ENCODE results near the gene EIF4H. TPM values are rescaled to one million over a fixed set of nuclear protein-coding genes. Genes with fewer than 3 reads are reported as not detected.

EIF4H gene
- total and polyA plus RNA-seq, 9 of the 15 experiments (the other 6 are each of a cell fraction or from before 2014, with no cell fraction given) = 11.0 to 435 (median 319) TPM

DNA sequence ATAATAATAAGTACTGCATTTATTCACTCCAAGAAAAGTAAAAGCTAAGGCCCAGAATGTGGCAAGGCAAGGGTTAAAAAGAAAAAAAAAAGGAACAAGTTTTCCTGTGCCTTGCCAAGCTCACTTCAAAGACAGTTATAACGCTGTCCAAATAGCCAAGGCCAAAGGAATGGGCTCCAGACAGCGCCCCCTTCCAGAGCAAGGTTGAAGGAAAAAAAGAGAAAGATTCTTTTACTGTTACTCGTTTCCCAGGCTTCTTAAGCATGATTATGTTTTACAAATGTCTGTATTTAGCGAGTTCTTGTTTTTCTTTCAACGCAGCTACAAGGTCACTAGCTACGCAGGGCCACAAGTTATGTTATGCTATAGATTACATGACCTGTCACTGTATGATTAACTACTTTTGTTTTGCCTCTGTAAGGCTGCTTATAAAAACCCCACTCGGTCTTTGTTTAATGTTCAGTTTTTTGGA, 9.1 kb upstream of the EIF4H start (continued):
- TF ChIP-seq, protein P1, sequence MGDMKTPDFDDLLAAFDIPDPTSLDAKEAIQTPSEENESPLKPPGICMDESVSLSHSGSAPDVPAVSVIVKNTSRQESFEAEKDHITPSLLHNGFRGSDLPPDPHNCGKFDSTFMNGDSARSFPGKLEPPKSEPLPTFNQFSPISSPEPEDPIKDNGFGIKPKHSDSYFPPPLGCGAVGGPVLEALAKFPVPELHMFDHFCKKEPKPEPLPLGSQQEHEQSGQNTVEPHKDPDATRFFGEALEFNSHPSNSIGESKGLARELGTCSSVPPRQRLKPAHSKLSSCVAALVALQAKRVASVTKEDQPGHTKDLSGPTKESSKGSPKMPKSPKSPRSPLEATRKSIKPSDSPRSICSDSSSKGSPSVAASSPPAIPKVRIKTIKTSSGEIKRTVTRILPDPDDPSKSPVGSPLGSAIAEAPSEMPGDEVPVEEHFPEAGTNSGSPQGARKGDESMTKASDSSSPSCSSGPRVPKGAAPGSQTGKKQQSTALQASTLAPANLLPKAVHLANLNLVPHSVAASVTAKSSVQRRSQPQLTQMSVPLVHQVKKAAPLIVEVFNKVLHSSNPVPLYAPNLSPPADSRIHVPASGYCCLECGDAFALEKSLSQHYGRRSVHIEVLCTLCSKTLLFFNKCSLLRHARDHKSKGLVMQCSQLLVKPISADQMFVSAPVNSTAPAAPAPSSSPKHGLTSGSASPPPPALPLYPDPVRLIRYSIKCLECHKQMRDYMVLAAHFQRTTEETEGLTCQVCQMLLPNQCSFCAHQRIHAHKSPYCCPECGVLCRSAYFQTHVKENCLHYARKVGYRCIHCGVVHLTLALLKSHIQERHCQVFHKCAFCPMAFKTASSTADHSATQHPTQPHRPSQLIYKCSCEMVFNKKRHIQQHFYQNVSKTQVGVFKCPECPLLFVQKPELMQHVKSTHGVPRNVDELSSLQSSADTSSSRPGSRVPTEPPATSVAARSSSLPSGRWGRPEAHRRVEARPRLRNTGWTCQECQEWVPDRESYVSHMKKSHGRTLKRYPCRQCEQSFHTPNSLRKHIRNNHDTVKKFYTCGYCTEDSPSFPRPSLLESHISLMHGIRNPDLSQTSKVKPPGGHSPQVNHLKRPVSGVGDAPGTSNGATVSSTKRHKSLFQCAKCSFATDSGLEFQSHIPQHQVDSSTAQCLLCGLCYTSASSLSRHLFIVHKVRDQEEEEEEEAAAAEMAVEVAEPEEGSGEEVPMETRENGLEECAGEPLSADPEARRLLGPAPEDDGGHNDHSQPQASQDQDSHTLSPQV (IDR thresholded peaks at IDR 0.05) = 0 out of 2 replicates have a peak, but pooled peaks have one; percentile 53
- TF ChIP-seq NR2C2 (CRISPR knock-in tag; IDR thresholded peaks at IDR 0.05) (no peak), NR2C2 (tag; IDR thresholded peaks at IDR 0.05) (0 out of 2 replicates have a peak, but pooled peaks have one; percentile 19), ZNF76 (CRISPR knock-in tag; IDR thresholded peaks at IDR 0.05; ENCODE audit: borderline replicate concordance) (no peak), SIX5 (IDR thresholded peaks at IDR 0.05; ENCODE audit: borderline replicate concordance in 1 of 2, insufficient read depth in 1 of 2, low read depth in 1 of 2, low read length in 2 of 2) (no peak), MAFG (tag; conservative IDR thresholded peaks at IDR 0.05) (no peak), BDP1 (IDR thresholded peaks at IDR 0.05; ENCODE audit: insufficient read depth, insufficient read length) (no peak), ARID2 (IDR thresholded peaks at IDR 0.05) (0 out of 2 replicates have a peak, but pooled peaks have one; percentile 22), ZNF408 (CRISPR knock-in tag; IDR thresholded peaks at IDR 0.05; ENCODE audit: low read depth) (no peak), RB1 (IDR thresholded peaks at IDR 0.05; ENCODE audit: low read depth) (peak; percentile 12; the same call in 1 of the 2 replicates), KLF10 (CRISPR knock-in tag; IDR thresholded peaks at IDR 0.05) (no peak), CC2D1A (IDR thresholded peaks at IDR 0.05) (no peak), ZKSCAN3 (CRISPR knock-in tag; IDR thresholded peaks at IDR 0.05) (no peak), TAF15 (IDR thresholded peaks at IDR 0.05; ENCODE audit: low read depth, low read length) (no peak), XRCC5 (IDR thresholded peaks at IDR 0.05; ENCODE audit: low read depth, low read length) (no peak), ZFPM2 (CRISPR knock-in tag; IDR thresholded peaks at IDR 0.05) (no peak)
- TF ChIP-seq, protein P2, sequence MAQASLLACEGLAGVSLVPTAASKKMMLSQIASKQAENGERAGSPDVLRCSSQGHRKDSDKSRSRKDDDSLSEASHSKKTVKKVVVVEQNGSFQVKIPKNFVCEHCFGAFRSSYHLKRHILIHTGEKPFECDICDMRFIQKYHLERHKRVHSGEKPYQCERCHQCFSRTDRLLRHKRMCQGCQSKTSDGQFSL (CRISPR knock-in tag; IDR thresholded peaks at IDR 0.05) = no peak
- TF ChIP-seq, protein P2 (tag; IDR thresholded peaks at IDR 0.05) = no peak
- TF ChIP-seq, protein P3, sequence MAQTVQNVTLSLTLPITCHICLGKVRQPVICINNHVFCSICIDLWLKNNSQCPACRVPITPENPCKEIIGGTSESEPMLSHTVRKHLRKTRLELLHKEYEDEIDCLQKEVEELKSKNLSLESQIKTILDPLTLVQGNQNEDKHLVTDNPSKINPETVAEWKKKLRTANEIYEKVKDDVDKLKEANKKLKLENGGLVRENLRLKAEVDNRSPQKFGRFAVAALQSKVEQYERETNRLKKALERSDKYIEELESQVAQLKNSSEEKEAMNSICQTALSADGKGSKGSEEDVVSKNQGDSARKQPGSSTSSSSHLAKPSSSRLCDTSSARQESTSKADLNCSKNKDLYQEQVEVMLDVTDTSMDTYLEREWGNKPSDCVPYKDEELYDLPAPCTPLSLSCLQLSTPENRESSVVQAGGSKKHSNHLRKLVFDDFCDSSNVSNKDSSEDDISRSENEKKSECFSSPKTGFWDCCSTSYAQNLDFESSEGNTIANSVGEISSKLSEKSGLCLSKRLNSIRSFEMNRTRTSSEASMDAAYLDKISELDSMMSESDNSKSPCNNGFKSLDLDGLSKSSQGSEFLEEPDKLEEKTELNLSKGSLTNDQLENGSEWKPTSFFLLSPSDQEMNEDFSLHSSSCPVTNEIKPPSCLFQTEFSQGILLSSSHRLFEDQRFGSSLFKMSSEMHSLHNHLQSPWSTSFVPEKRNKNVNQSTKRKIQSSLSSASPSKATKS (CRISPR knock-in tag; IDR thresholded peaks at IDR 0.05) = no peak
- TF ChIP-seq, protein P4, sequence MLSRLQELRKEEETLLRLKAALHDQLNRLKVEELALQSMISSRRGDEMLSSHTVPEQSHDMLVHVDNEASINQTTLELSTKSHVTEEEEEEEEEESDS (CRISPR knock-in tag; IDR thresholded peaks at IDR 0.05) = no peak
- TF ChIP-seq, protein P5, sequence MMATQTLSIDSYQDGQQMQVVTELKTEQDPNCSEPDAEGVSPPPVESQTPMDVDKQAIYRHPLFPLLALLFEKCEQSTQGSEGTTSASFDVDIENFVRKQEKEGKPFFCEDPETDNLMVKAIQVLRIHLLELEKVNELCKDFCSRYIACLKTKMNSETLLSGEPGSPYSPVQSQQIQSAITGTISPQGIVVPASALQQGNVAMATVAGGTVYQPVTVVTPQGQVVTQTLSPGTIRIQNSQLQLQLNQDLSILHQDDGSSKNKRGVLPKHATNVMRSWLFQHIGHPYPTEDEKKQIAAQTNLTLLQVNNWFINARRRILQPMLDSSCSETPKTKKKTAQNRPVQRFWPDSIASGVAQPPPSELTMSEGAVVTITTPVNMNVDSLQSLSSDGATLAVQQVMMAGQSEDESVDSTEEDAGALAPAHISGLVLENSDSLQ (IDR thresholded peaks at IDR 0.05) = peak; percentile 96

Measured in K562 (cell line).